Activated T-cell treated with anti-CD3 and anti-CD28 coated beads for 24 hours (primary cell): ENCODE data around the gene ANKRD23.
"Not testable (repeated sequence)": the region's sequence is repeated elsewhere in the genome, so short reads cannot be mapped to it uniquely, and the experiment has no call there.

Experiments
- DNase-seq: peaks from one replicate; pipeline ENCODE4 v3.0.0-alpha.2; 2020; ENCODE audit warnings: low read depth

The ANKRD23 gene

DNA sequence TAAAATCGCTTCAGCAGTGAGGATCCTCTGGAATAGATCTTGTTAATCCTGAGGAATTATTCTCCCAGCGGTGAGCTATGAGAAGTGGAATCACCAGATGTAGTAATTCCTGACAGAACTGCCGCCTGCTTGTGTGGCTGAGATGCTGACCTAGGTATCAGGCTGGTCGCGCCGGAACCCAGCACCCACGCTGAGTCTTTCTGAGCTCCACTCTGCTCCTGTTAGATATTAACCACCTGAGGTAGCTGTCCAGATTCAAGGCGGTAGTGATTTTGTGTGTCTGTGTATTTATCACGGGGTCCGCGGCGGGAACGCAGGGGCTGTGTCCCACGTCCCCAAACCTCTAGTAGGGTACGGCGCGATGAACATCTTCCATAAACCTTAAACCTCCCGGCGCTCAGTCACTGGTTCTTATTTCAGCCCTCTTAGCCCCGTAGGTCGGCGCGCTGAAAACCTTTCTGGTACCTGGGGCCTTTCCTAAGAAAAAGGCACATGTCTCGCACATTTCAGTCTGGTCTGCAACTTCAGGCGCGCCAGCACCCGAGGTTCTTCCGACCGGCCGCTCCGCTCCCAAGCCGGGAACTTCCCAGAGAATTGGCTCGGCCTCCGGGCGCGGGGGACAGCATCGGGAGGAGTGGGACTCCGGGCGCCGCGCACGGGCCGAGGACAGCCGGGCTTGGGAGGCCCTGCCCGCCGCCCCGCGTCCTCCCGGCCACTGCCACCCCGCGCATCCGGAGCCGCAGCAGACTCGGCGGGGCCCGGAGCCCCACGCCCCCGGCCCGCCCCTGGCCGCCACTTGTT, 28.3 kb downstream of the ANKRD23 start:
- peak; percentile 20 for DNase-seq

DNA sequence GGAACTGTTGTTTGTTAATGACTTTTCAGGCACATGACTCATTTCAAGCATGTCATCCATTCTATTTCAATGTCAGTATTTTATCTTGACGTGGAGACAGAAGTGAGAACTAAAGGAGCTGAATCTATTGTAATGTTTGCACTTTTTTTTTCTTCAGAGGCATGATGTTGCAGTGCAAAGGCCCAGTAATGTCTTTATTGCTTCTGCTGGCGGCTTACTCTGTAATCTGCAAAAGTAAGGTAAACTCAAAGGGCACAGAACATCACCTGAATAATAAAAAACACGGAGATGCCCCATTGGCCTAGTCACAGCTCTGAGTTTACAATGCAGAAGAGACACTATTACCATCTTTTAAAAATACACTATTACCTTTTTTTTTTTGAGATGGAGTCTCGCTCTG, 30.2 kb downstream of the ANKRD23 start:
- DNase-seq = no peak

DNA sequence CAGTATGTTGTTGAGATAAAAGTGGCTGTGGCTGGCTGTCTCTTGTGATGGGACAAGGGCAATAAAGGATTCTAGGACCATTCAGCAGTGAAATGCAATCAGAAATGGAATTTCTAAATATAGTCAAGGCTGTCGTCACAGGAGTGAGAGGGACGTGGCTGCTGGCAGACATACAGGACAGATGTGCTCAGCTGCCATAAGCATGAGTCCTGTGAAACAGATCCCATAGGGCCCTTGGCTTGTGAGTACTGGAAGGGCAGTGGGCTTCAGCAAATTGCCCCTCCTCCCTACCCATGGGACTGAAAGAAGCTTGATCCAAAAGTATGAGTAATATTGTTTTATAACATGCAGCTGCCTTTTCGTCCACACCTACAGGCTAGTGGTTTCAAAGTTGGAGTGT, 31.9 kb downstream of the ANKRD23 start:
- DNase-seq = no peak

DNA sequence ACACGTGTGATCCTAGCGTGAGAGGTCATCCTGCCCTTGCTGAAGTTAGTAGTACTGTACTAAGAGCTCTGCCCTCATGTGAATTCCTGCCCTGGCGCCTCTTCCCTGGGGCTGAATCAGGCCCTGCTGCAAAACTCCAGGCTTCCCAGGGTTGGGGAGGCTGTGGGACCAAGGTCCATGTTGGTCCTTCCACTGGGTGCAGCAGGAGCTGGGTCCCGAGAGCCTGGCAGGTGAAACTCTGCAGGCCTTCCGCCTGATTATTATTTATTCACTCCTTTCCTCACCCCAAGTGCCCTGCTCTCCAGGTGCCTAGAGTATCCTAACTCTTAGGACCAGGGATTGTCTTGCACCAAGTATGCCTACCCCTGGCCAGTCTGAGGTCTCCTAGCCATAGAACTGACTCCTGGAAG, 33.0 kb downstream of the ANKRD23 start:
- DNase-seq = no peak

DNA sequence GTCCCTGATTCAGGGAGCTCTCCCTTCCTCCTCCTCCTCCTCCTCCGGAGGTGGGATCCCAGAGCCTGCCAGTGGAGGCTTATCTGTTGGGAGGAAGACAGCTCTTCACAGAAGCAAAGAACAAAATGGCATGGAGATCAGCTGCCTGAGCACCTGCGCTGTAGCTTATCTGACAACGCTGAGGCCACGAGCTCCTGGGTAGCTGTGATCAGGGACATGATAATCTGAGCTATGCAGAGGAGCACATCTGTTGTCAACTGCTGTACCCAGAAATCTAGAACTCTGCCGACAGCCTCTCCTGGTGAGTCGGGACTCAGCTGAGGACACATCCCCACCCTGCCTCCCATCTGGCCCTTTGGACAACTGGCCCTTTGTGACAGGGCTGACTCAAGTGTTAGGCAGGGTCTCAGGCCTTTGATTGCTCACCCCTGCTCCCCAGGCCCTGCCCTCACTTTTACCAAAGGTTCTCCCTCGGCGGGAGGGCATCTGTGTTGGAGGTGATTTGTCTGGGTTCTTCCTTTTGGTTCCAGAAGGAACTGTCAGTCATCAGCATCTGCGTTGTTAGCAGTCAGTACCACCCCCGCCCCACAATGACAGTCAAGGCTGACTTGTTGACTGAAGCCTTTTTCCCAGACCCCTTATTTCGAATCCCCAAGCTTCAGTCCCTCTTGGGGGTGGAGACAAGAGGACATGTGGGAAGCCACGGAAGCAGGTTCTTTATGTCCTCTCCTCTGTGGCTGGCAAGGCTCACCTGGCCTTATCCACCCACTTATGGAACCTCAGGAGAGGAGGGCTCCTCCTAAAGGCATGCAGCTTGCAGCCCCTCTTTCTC, 33.7 kb downstream of the ANKRD23 start:
- no peak for DNase-seq

- no peak for DNase-seq
These were observed 34.5 kb downstream of the ANKRD23 start for GRCh38 chr2:96809216-96809882.

- no peak for DNase-seq
These were observed 35.5 kb downstream of the ANKRD23 start for GRCh38 chr2:96808176-96808837.

- DNase-seq = no peak
These were observed 36.7 kb downstream of the ANKRD23 start for GRCh38 chr2:96807127-96807471.

DNA sequence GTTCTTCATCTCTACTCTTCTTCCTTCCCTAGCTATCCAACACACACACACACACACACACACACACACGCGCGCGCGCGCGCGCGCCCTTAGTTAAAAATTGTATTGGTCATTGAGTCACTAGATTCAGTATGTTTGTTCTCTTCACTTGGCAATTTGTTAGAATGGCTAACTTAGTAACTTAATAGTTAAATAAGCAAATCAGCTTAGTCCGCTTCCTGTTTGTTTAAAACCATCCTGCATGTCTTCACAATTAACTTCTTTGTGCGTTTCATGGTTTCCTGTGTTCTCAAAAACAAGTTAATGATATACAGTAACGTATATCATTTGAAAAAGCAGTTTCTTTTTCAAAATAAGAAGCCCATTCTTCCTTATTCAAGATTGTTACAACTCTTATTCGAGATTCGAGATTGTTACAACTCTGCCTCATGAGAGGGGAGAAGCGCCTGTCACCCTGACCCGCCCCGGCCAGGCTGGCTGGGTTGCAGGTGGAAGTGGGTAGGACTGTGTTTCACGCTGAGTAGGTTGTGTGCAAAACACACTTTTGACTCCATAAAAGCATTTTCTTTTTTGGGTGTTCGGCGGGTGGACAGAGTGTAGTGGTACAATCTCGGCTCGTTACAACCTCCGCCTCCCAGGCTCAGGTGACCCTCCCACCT, 37.2 kb downstream of the ANKRD23 start:
- no peak for DNase-seq

DNA sequence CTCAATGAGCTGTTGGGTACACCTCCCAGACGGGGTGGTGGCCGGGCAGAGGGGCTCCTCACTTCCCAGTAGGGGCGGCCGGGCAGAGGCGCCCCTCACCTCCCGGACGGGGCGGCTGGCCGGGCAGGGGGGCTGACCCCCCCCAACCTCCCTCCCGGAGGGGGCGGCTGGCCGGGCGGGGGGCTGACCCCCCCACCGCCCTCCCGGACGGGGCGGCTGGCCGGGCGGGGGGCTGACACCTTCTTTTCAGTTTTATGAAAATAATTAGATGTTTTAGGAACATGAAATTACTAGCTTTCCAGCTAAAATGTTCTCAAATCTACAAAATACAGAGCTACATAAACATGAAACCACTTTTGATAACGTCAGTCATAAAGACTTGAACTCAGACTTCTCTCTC, 37.9 kb downstream of the ANKRD23 start:
- DNase-seq = not testable (repeated sequence)

- no peak for DNase-seq
These were observed 38.8 kb downstream of the ANKRD23 start for GRCh38 chr2:96804986-96805385.

DNA sequence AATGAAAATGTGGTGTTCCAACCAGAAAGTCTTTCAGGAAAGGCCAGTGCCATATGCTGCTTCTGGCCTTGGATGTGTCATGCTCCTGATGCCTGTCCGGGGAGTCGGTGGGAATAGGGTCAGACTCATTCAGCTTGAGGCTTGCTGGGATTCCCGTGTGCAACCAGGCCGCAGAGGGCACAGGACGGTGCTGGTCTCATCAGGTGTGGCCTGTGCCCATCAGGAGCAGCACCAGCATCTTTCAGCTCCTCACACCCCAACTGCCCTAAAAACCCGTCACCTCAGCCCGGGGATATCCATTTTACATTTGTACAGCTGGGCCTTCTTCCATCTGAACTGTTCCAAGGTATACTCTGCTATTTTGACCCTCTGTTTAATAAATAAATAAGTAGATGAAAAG, 41.1 kb downstream of the ANKRD23 start:
- DNase-seq = no peak

- no peak for DNase-seq
These were observed 41.8 kb downstream of the ANKRD23 start for GRCh38 chr2:96801786-96802595.

- peak; percentile 67 for DNase-seq
These were observed 42.6 kb downstream of the ANKRD23 start for GRCh38 chr2:96801005-96801785.

DNA sequence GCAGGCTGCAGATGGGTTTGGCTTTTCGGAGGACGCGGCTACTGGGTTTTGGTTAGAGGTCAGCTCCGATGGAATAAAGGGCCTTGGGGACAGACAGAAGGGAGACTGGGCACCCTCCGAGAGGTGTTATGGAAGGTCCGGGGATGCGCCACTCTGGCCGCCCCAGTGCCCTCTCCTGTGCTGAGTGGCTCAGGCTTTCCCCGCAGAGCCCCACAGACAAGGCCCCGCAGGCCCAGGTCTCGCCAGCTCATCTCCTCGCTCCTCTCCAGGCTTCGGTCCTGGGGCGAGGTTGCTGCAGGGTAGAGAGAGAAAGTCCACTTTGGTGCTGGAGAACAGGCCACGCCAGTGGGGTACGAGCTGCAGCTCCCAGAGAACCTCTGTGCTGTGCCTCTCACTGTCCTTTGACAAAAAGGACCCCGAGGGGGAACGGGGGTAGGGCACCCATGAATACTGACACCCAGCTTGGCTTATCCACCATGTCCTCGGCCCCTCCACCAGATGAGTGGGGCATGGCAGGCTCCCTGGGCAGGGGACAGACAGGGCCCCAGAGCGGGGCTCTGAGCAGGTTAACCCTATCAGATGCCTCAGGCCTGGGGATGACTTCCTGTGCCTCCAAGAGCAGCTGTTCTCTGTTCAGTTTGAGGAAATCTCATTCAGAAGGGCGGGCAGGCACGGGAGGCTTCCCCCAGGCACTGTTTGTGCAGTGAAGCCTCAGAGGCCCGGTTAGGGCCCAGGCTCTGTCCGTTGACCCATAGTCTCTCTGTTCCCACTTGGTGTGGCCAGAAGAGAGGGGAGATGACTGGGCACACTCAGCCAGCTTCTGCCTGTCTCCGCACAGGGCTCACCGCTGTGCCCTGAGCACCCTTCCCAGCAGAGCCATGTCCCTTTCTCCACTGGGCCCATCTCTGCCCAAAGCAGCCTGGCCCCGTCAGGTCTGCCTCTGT, 43.5 kb downstream of the ANKRD23 start:
- DNase-seq = no peak

GRCh38 chr2:96799623-96799935, 44.2 kb downstream of the ANKRD23 start:
- no peak for DNase-seq

GRCh38 chr2:96798733-96799622, 44.8 kb downstream of the ANKRD23 start:
- DNase-seq = no peak

DNA sequence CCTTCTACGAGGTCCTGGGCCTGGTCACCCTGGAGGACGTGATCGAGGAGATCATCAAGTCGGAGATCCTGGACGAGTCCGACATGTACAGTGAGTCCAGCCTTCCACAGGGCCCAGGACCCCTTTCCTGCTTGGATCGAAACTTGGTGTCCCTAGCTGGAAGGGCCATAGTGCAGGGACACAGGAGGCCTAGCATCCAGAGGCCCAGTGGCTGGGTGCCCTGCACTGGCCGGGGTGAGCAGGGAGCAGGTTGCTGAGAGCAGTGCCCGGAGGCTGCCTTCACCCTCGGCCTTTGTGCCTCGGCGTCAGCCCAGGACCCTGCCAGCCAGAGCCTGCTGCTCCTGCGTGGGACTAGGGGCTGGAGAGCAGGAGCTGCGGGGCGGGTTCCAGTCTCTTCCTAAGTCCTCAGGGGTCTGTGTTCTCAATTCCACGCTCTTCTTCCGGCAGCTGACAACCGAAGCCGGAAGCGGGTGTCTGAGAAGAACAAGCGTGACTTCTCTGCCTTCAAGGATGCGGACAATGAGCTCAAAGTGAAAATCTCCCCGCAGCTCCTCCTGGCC, 46.7 kb downstream of the ANKRD23 start:
- DNase-seq = no peak
